ENCODE data around the gene UBN2.

GRCh38 chr7:139249179-139249810 is 18.3 kb downstream of the UBN2 start:
- TF ChIP-seq CTCF (IDR thresholded peaks at IDR 0.05) = no peak
- TF ChIP-seq POLR2A (IDR thresholded peaks at IDR 0.05) = no peak
- no peak for TF ChIP-seq POLR2AphosphoS5 (IDR thresholded peaks at IDR 0.05)
